K562 (cell line): ENCODE data around the gene POLA1.

ENCODE experiments used
- ARNT ChIP-seq, 2 experiments: fragments of 450-650 bp; IDR thresholded peaks; 2 replicates each; pipeline ENCODE4 v1.6.1; 2016; ENCODE audit warnings: mild to moderate bottlenecking in 1 of 2
- CBFA2T3 ChIP-seq: fragments of 450-650 bp; IDR thresholded peaks from 2 replicates; pipeline ENCODE4 v1.6.1; 2017
- GTF2A2 ChIP-seq: IDR thresholded peaks from 2 replicates; pipeline ENCODE4 v1.6.1; 2016; ENCODE audit warnings: mild to moderate bottlenecking, missing genetic modification characterization, missing compliant biosample characterization
- POLR2AphosphoS5 ChIP-seq: IDR thresholded peaks from 2 replicates; pipeline ENCODE4 v1.6.1; 2011; ENCODE audit warnings: mild to moderate bottlenecking, low read depth, low read length, moderate library complexity; ENCODE audit not compliant: control insufficient read depth, insufficient read depth
- SMARCA5 ChIP-seq: fragments of 450-650 bp; IDR thresholded peaks from 2 replicates; pipeline ENCODE4 v1.6.1; 2016
- ZNF23 ChIP-seq: fragments of 250-450 bp; sonication (Bioruptor Pico); IDR thresholded peaks from 2 replicates; pipeline ENCODE4 v1.4.0; 2020; ENCODE audit warnings: mild to moderate bottlenecking
- ZNF239 ChIP-seq: fragments of 250-450 bp; sonication (Bioruptor Pico); IDR thresholded peaks from 2 replicates; pipeline ENCODE4 v1.4.0; 2020; ENCODE audit warnings: mild to moderate bottlenecking
- TF ChIP-seq, protein P1 (sequence below), 3 experiments: IDR thresholded peaks in 2 of 3; conservative IDR thresholded peaks in 1 of 3; 2 replicates each; pipeline ENCODE4 v1.5.1; 2011 to 2012; ENCODE audit warnings: low read length in 3 of 3, mild to moderate bottlenecking in 3 of 3, control low read depth in 2 of 3, improper control_type of control experiment in 1 of 3, inconsistent platforms in 1 of 3, low read depth in 1 of 3, mixed read lengths in 1 of 3, moderate library complexity in 1 of 3; ENCODE audit not compliant: insufficient read depth in 2 of 3
- TF ChIP-seq, protein P2 (sequence below): sonication (generic); formaldehyde crosslinking; IDR thresholded peaks from 2 replicates; pipeline ENCODE4 v1.8.1; 2023; ENCODE audit warnings: missing genetic modification reagents, mild to moderate bottlenecking, borderline replicate concordance
- TF ChIP-seq, protein P3 (sequence below), 2 experiments: fragments of 450-650 bp; formaldehyde crosslinking in 1 of 2; IDR thresholded peaks; 2 replicates each; pipeline versions ENCODE4 v1.4.0 to v1.6.1; 2014 to 2020; ENCODE audit warnings: mild to moderate bottlenecking in 2 of 2, borderline replicate concordance in 1 of 2, low read depth in 1 of 2
- TF ChIP-seq, protein P4 (sequence below): sonication (generic); formaldehyde crosslinking; IDR thresholded peaks from 2 replicates; pipeline ENCODE4 v1.8.0; 2022; ENCODE audit warnings: mild to moderate bottlenecking, low read depth, missing genetic modification reagents

DNA sequence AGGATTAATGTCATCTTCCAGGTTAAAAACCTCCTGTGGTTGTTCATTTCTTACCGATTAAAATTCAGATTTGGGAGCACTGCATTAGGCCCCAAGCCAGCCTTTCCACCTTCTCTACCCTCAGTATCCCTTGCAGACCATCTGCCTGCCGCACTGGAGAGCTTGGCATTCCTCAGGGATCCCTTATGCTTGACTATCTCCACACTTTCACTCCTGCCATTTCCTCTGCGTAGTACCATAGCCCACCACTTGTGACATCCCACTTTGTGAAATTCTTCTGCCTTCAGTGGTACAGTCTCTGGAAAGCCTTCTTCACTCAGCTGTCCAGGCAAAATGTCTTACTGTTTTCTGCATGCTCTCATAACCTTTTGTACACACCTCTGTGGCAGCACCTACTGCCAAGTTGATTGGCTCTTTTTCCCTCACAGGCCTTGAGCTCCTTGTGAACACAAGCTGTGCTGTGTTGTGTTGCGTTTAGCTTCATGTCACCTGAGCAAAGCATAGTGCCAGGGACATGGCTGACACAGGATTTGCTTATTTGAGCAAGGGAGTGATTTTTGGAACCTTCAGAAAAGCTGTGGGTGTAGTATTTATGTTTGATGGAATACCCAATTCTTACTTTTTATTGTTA, 165.6 kb downstream of the POLA1 start:
- no peak for TF ChIP-seq ZNF239 (CRISPR knock-in tag)
- TF ChIP-seq, protein P1, sequence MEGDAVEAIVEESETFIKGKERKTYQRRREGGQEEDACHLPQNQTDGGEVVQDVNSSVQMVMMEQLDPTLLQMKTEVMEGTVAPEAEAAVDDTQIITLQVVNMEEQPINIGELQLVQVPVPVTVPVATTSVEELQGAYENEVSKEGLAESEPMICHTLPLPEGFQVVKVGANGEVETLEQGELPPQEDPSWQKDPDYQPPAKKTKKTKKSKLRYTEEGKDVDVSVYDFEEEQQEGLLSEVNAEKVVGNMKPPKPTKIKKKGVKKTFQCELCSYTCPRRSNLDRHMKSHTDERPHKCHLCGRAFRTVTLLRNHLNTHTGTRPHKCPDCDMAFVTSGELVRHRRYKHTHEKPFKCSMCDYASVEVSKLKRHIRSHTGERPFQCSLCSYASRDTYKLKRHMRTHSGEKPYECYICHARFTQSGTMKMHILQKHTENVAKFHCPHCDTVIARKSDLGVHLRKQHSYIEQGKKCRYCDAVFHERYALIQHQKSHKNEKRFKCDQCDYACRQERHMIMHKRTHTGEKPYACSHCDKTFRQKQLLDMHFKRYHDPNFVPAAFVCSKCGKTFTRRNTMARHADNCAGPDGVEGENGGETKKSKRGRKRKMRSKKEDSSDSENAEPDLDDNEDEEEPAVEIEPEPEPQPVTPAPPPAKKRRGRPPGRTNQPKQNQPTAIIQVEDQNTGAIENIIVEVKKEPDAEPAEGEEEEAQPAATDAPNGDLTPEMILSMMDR (IDR thresholded peaks at IDR 0.05 in 2 of 3, conservative IDR thresholded peaks at IDR 0.05 in 1 of 3; ENCODE audit: insufficient read depth in 2 of 3, low read depth in 1 of 3, low read length in 3 of 3), result no peak
- TF ChIP-seq, protein P2, sequence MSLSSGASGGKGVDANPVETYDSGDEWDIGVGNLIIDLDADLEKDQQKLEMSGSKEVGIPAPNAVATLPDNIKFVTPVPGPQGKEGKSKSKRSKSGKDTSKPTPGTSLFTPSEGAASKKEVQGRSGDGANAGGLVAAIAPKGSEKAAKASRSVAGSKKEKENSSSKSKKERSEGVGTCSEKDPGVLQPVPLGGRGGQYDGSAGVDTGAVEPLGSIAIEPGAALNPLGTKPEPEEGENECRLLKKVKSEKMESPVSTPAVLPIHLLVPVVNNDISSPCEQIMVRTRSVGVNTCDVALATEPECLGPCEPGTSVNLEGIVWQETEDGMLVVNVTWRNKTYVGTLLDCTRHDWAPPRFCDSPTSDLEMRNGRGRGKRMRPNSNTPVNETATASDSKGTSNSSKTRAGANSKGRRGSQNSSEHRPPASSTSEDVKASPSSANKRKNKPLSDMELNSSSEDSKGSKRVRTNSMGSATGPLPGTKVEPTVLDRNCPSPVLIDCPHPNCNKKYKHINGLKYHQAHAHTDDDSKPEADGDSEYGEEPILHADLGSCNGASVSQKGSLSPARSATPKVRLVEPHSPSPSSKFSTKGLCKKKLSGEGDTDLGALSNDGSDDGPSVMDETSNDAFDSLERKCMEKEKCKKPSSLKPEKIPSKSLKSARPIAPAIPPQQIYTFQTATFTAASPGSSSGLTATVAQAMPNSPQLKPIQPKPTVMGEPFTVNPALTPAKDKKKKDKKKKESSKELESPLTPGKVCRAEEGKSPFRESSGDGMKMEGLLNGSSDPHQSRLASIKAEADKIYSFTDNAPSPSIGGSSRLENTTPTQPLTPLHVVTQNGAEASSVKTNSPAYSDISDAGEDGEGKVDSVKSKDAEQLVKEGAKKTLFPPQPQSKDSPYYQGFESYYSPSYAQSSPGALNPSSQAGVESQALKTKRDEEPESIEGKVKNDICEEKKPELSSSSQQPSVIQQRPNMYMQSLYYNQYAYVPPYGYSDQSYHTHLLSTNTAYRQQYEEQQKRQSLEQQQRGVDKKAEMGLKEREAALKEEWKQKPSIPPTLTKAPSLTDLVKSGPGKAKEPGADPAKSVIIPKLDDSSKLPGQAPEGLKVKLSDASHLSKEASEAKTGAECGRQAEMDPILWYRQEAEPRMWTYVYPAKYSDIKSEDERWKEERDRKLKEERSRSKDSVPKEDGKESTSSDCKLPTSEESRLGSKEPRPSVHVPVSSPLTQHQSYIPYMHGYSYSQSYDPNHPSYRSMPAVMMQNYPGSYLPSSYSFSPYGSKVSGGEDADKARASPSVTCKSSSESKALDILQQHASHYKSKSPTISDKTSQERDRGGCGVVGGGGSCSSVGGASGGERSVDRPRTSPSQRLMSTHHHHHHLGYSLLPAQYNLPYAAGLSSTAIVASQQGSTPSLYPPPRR (CRISPR knock-in tag), result no peak
- no peak for TF ChIP-seq CBFA2T3
- TF ChIP-seq POLR2AphosphoS5, result no peak
- TF ChIP-seq GTF2A2 (tag), result no peak
- no peak for TF ChIP-seq ZNF23 (CRISPR knock-in tag)
- TF ChIP-seq, protein P3, sequence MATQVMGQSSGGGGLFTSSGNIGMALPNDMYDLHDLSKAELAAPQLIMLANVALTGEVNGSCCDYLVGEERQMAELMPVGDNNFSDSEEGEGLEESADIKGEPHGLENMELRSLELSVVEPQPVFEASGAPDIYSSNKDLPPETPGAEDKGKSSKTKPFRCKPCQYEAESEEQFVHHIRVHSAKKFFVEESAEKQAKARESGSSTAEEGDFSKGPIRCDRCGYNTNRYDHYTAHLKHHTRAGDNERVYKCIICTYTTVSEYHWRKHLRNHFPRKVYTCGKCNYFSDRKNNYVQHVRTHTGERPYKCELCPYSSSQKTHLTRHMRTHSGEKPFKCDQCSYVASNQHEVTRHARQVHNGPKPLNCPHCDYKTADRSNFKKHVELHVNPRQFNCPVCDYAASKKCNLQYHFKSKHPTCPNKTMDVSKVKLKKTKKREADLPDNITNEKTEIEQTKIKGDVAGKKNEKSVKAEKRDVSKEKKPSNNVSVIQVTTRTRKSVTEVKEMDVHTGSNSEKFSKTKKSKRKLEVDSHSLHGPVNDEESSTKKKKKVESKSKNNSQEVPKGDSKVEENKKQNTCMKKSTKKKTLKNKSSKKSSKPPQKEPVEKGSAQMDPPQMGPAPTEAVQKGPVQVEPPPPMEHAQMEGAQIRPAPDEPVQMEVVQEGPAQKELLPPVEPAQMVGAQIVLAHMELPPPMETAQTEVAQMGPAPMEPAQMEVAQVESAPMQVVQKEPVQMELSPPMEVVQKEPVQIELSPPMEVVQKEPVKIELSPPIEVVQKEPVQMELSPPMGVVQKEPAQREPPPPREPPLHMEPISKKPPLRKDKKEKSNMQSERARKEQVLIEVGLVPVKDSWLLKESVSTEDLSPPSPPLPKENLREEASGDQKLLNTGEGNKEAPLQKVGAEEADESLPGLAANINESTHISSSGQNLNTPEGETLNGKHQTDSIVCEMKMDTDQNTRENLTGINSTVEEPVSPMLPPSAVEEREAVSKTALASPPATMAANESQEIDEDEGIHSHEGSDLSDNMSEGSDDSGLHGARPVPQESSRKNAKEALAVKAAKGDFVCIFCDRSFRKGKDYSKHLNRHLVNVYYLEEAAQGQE (IDR thresholded peaks at IDR 0.05; ENCODE audit: borderline replicate concordance), result no peak
- TF ChIP-seq, protein P3 (CRISPR knock-in tag; IDR thresholded peaks at IDR 0.05; ENCODE audit: low read depth), result no peak
- TF ChIP-seq, protein P4, sequence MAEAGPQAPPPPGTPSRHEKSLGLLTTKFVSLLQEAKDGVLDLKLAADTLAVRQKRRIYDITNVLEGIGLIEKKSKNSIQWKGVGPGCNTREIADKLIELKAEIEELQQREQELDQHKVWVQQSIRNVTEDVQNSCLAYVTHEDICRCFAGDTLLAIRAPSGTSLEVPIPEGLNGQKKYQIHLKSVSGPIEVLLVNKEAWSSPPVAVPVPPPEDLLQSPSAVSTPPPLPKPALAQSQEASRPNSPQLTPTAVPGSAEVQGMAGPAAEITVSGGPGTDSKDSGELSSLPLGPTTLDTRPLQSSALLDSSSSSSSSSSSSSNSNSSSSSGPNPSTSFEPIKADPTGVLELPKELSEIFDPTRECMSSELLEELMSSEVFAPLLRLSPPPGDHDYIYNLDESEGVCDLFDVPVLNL (CRISPR knock-in tag), result no peak
- no peak for TF ChIP-seq SMARCA5
- no peak for TF ChIP-seq ARNT (IDR thresholded peaks at IDR 0.05)
